H9 (cell line): ENCODE measurements around the gene CNTD1. TPM values are rescaled to one million over a fixed set of nuclear protein-coding genes. Genes with fewer than 3 reads are reported as not detected.
A peak's percentile ranks its signal among the peaks of the same experiment; 100 is the strongest.

Experiments
- DNase-seq: peaks from one replicate; pipeline ENCODE4 v3.0.0-alpha.2; 2017
- H2AFZ ChIP-seq: one replicate; pipeline ENCODE4 v1.6.1; 2013; ENCODE audit warnings: mild to moderate bottlenecking, low read length, control low read depth, moderate library complexity
- H2AK5ac ChIP-seq: 2 replicates; pipeline ENCODE4 v1.6.1; 2013; ENCODE audit warnings: low read length, control low read depth, mixed read lengths; ENCODE audit not compliant: insufficient read length
- H2BK120ac ChIP-seq: one replicate; pipeline ENCODE4 v1.6.1; 2013; ENCODE audit warnings: low read depth, mild to moderate bottlenecking, low read length, control low read depth, inconsistent platforms; ENCODE audit not compliant: poor library complexity, severe bottlenecking
- H2BK12ac ChIP-seq: 2 replicates; pipeline ENCODE4 v1.6.1; 2013; ENCODE audit warnings: low read length, control low read depth, mixed read lengths, low read depth; ENCODE audit not compliant: insufficient read length
- H2BK15ac ChIP-seq: 2 replicates; pipeline ENCODE4 v1.6.1; 2013; ENCODE audit warnings: low read depth, low read length, control low read depth
- H2BK20ac ChIP-seq: one replicate; pipeline ENCODE4 v1.6.1; 2013; ENCODE audit warnings: low read depth, mild to moderate bottlenecking, low read length, control low read depth, inconsistent platforms; ENCODE audit not compliant: poor library complexity, severe bottlenecking
- H2BK5ac ChIP-seq: 2 replicates; pipeline ENCODE4 v1.6.1; 2013; ENCODE audit warnings: low read length, control low read depth, mixed read lengths; ENCODE audit not compliant: insufficient read length
- H3K14ac ChIP-seq: 2 replicates; pipeline ENCODE4 v1.6.1; 2013; ENCODE audit warnings: low read length, control low read depth; ENCODE audit not compliant: insufficient read depth
- H3K18ac ChIP-seq: 2 replicates; pipeline ENCODE4 v1.6.1; 2013; ENCODE audit warnings: low read depth, mild to moderate bottlenecking, mixed read lengths, low read length, control low read depth; ENCODE audit not compliant: insufficient read length
- H3K23ac ChIP-seq: 2 replicates; pipeline ENCODE4 v1.6.1; 2013; ENCODE audit warnings: low read length, control low read depth, mixed read lengths, low read depth; ENCODE audit not compliant: insufficient read length
- H3K23me2 ChIP-seq: 2 replicates; pipeline ENCODE4 v1.6.1; 2013; ENCODE audit warnings: low read depth, mild to moderate bottlenecking, mixed read lengths, low read length, control low read depth; ENCODE audit not compliant: insufficient read length, poor library complexity, severe bottlenecking
- H3K27ac ChIP-seq: 2 replicates; pipeline ENCODE4 v1.5.1; 2013; ENCODE audit warnings: low read length, control low read depth, mixed read lengths, low read depth; ENCODE audit not compliant: insufficient read length
- H3K27me3 ChIP-seq: 2 replicates; pipeline ENCODE4 v1.6.1; 2013; ENCODE audit warnings: low read length, control low read depth, inconsistent platforms; ENCODE audit not compliant: insufficient read depth
- H3K4ac ChIP-seq: 2 replicates; pipeline ENCODE4 v1.6.1; 2013; ENCODE audit warnings: low read depth, mild to moderate bottlenecking, control low read depth, inconsistent platforms, low read length, moderate library complexity
- H3K4me1 ChIP-seq: 2 replicates; pipeline ENCODE4 v1.6.1; 2013; ENCODE audit warnings: low read length, control low read depth, inconsistent platforms; ENCODE audit not compliant: insufficient read depth
- H3K4me2 ChIP-seq: 2 replicates; pipeline ENCODE4 v1.6.1; 2013; ENCODE audit warnings: low read length, control low read depth, mixed read lengths; ENCODE audit not compliant: insufficient read length, insufficient read depth
- H3K56ac ChIP-seq: 2 replicates; pipeline ENCODE4 v1.6.1; 2013; ENCODE audit warnings: low read depth, mild to moderate bottlenecking, mixed read lengths, low read length, control low read depth; ENCODE audit not compliant: insufficient read length
- H3K79me1 ChIP-seq: 2 replicates; pipeline ENCODE4 v1.6.1; 2013; ENCODE audit warnings: low read depth, mild to moderate bottlenecking, moderate library complexity, low read length, control low read depth, inconsistent platforms; ENCODE audit not compliant: insufficient read depth, poor library complexity, severe bottlenecking
- H3K79me2 ChIP-seq: 2 replicates; pipeline ENCODE4 v1.6.1; 2013; ENCODE audit warnings: low read length, control low read depth, inconsistent platforms; ENCODE audit not compliant: insufficient read depth
- H3K9ac ChIP-seq: 2 replicates; pipeline ENCODE4 v1.6.1; 2013; ENCODE audit warnings: low read length, control low read depth, mixed read lengths; ENCODE audit not compliant: insufficient read length; ENCODE audit errors: extremely low read depth
- H3K9me3 ChIP-seq: one replicate; pipeline ENCODE4 v1.6.1; 2013; ENCODE audit warnings: low read depth, low read length, inconsistent platforms; ENCODE audit not compliant: control insufficient read depth
- H3T11ph ChIP-seq: one replicate; pipeline ENCODE4 v1.6.1; 2013; ENCODE audit warnings: mild to moderate bottlenecking, low read length, control low read depth, inconsistent platforms
- H4K20me1 ChIP-seq: one replicate; pipeline ENCODE4 v1.6.1; 2013; ENCODE audit not compliant: control insufficient read depth, insufficient read length, insufficient read depth
- H4K5ac ChIP-seq: 2 replicates; pipeline ENCODE4 v1.6.1; 2013; ENCODE audit warnings: low read depth, mild to moderate bottlenecking, mixed read lengths, low read length, control low read depth; ENCODE audit not compliant: insufficient read length
- H4K8ac ChIP-seq: replicated peaks from 2 replicates; pipeline ENCODE4 v1.6.1; 2013; ENCODE audit warnings: low read length, control low read depth, mixed read lengths, low read depth; ENCODE audit not compliant: insufficient read length
- H4K91ac ChIP-seq: 2 replicates; pipeline ENCODE4 v1.6.1; 2013; ENCODE audit warnings: low read depth, mild to moderate bottlenecking, moderate library complexity, mixed read lengths, low read length, control low read depth; ENCODE audit not compliant: insufficient read length
- H3K27ac Mint-ChIP-seq, 3 experiments: 2 replicates in 2 of 3; 3 replicates in 1 of 3; pipeline ENCODE4 v1.8.0; 2020 to 2021; ENCODE audit warnings: mixed read lengths in 3 of 3, mild to moderate bottlenecking in 1 of 3, moderate library complexity in 1 of 3
- H3K27me3 Mint-ChIP-seq: 2 replicates; pipeline ENCODE4 v1.8.0; 2021; ENCODE audit warnings: low read depth, mild to moderate bottlenecking, moderate library complexity, mixed read lengths
- H3K36me3 Mint-ChIP-seq, 3 experiments: 2 replicates in 2 of 3; 3 replicates in 1 of 3; pipeline ENCODE4 v1.8.0; 2020 to 2021; ENCODE audit warnings: low read depth in 3 of 3, mixed read lengths in 3 of 3; ENCODE audit not compliant: insufficient read depth in 1 of 3
- H3K4me1 Mint-ChIP-seq, 2 experiments: 2 replicates each; pipeline ENCODE4 v1.8.0; 2020; ENCODE audit warnings: mixed read lengths in 2 of 2
- H3K4me3 Mint-ChIP-seq, 2 experiments: 2 replicates in 1 of 2; 3 replicates in 1 of 2; pipeline ENCODE4 v1.8.0; 2020 to 2021; ENCODE audit warnings: mild to moderate bottlenecking in 2 of 2, mixed read lengths in 2 of 2, moderate library complexity in 1 of 2
- H3K9me3 Mint-ChIP-seq, 2 experiments: 2 replicates in 1 of 2; 3 replicates in 1 of 2; pipeline ENCODE4 v1.8.0; 2020; ENCODE audit warnings: mild to moderate bottlenecking in 2 of 2, mixed read lengths in 2 of 2, moderate library complexity in 1 of 2
- CTCF ChIP-seq: fragments of 200-600 bp; sonication (generic); conservative IDR thresholded peaks from 3 replicates; pipeline ENCODE4 v1.8.0; 2021; ENCODE audit warnings: antibody characterized with exemption, mild to moderate bottlenecking
- WGBS: extraction: QIAGEN DNeasy Blood & Tissue Kit; methylation state at CpG from one replicate; pipeline ENCODE4 v1.1.7; 2013; ENCODE audit warnings: missing lambda C conversion rate, low lambda C conversion rate, mixed read lengths; ENCODE audit not compliant: insufficient read length; ENCODE audit errors: extremely low coverage; 5-methylcytosine and 5-hydroxymethylcytosine counted together
- total RNA-seq: library from RNA; stranded (reverse); gene quantifications from 2 replicates; pipeline ENCODE4 v1.2.1, GENCODE V29; 2021

The CNTD1 gene
- total RNA-seq, 1 experiment from 2014 or later: not detected

- Histone ChIP-seq H4K91ac (no peak overlapping the region), H2BK120ac (no peak overlapping the region), H3K23ac (no peak overlapping the region), H4K20me1 (no peaks in the 10 kb centered on the region), H3K79me2 (no peaks in the 10 kb centered on the region), H3K4me1 (no peaks in the 10 kb centered on the region; the same call in 1 of the 2 replicates), H3K4ac (no peak overlapping the region), H4K8ac (no peak overlapping the region), H2AK5ac (no peak overlapping the region), H3K18ac (no peak overlapping the region), H3K27me3 (no peaks in the 10 kb centered on the region), H3K9me3 (no peaks in the 10 kb centered on the region), H3K9ac (no peak overlapping the region), H3K14ac (no peak overlapping the region), H3K27ac (no peak overlapping the region), H3K79me1 (no peaks in the 10 kb centered on the region), H3K56ac (no peak overlapping the region), H2BK12ac (no peak overlapping the region), H4K5ac (no peak overlapping the region), H2BK15ac (no peak overlapping the region), H2BK20ac (no peak overlapping the region), H3K23me2 (no peaks in the 10 kb centered on the region), H3T11ph (no peak overlapping the region), H3K4me2 (no peak overlapping the region), H2AFZ (no peak overlapping the region), H2BK5ac (no peak overlapping the region)
- Mint-ChIP-seq H3K4me1 (peaks cover 6 to 7% of the 10 kb centered on the region in 2 experiments), H3K9me3 (peaks cover 5 to 8% of the 10 kb centered on the region in 2 experiments), H3K4me3 (peak overlapping the region in 1 of 2 experiments; percentile 30; a peak in 2 of 5 replicates), H3K27me3 (peaks cover 22% of the 10 kb centered on the region), H3K36me3 (peaks cover 5 to 24% (median 20%) of the 10 kb centered on the region in 3 experiments; a peak in 6 of 7 replicates), H3K27ac (no peak overlapping the region)
- WGBS: no CpG with 5 or more reads among the region's 18 CpGs
- DNase-seq: no peak
- TF ChIP-seq CTCF: no peak
These were observed 2.4 kb upstream of the CNTD1 start for GRCh38 chr17:42796066-42796758.
